A549 (cell line): ENCODE measurements around the gene HOMER2.

Experiments used
- TF ChIP-seq, protein P1 (sequence below): fragments of >200 bp; sonication (Bioruptor Twin); formaldehyde crosslinking; IDR thresholded peaks from 3 replicates; pipeline ENCODE4 v1.5.1; 2016
- TF ChIP-seq, protein P2 (sequence below): IDR thresholded peaks from 2 replicates; pipeline ENCODE4 v1.6.1; 2012
- TF ChIP-seq, protein P3 (sequence below): fragments of 150-350 bp; IDR thresholded peaks from 2 replicates; pipeline ENCODE4 v1.6.1; 2014; ENCODE audit warnings: low read depth, mild to moderate bottlenecking, low read length

DNA sequence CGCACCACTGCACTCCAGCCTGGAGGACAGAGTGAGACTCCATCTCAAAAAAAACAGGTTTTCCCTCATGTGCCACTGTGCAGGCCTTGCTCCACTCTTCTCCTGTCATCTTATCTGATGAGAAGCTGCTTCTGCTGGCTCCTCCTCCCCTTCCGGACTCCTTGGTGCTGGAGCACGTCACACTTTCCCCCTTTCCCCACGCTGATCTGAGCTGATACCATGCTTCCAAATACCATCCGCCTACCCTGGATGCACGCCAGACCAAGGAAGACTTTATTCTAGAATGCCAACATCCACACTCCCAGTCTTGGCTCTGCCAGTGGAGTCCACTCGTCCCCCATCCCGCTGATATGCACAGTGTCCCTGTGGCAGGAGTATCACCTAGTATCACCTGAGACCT is 31.3 kb downstream of the HOMER2 start:
- TF ChIP-seq, protein P1, sequence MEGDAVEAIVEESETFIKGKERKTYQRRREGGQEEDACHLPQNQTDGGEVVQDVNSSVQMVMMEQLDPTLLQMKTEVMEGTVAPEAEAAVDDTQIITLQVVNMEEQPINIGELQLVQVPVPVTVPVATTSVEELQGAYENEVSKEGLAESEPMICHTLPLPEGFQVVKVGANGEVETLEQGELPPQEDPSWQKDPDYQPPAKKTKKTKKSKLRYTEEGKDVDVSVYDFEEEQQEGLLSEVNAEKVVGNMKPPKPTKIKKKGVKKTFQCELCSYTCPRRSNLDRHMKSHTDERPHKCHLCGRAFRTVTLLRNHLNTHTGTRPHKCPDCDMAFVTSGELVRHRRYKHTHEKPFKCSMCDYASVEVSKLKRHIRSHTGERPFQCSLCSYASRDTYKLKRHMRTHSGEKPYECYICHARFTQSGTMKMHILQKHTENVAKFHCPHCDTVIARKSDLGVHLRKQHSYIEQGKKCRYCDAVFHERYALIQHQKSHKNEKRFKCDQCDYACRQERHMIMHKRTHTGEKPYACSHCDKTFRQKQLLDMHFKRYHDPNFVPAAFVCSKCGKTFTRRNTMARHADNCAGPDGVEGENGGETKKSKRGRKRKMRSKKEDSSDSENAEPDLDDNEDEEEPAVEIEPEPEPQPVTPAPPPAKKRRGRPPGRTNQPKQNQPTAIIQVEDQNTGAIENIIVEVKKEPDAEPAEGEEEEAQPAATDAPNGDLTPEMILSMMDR, result no peak
- TF ChIP-seq, protein P2, sequence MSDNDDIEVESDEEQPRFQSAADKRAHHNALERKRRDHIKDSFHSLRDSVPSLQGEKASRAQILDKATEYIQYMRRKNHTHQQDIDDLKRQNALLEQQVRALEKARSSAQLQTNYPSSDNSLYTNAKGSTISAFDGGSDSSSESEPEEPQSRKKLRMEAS, result no peak
- TF ChIP-seq, protein P3, sequence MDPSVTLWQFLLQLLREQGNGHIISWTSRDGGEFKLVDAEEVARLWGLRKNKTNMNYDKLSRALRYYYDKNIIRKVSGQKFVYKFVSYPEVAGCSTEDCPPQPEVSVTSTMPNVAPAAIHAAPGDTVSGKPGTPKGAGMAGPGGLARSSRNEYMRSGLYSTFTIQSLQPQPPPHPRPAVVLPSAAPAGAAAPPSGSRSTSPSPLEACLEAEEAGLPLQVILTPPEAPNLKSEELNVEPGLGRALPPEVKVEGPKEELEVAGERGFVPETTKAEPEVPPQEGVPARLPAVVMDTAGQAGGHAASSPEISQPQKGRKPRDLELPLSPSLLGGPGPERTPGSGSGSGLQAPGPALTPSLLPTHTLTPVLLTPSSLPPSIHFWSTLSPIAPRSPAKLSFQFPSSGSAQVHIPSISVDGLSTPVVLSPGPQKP, result no peak
